GM10266 (cell line): ENCODE results near the gene NUDT22.

Experiments
- DNase-seq: peaks from one replicate; pipeline ENCODE4 v3.0.0; 2012; ENCODE audit errors: extremely low spot score
- TF ChIP-seq, protein P1 (sequence below): IDR thresholded peaks from 2 replicates; pipeline ENCODE4 v1.5.1; 2012; ENCODE audit warnings: mild to moderate bottlenecking, low read depth; ENCODE audit not compliant: control insufficient read depth, insufficient read depth; ENCODE audit errors: missing control alignments

The NUDT22 gene

DNA sequence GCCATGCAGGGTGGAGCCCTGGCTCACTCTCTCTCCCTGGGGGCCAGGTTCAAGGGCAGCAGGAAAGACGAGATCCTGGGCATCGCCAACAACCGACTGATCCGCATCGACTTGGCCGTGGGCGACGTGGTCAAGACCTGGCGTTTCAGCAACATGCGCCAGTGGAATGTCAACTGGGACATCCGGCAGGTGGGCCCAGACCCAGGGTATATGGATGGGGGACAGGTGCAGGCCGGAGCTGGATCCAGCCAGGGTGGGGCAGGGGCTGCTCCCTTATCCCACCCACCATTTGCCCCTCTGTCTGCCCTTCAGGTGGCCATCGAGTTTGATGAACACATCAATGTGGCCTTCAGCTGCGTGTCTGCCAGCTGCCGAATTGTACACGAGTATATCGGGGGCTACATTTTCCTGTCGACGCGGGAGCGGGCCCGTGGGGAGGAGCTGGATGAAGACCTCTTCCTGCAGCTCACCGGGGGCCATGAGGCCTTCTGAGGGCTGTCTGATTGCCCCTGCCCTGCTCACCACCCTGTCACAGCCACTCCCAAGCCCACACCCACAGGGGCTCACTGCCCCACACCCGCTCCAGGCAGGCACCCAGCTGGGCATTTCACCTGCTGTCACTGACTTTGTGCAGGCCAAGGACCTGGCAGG, 2.9 kb upstream of the NUDT22 start:
- DNase-seq = no peak

DNA sequence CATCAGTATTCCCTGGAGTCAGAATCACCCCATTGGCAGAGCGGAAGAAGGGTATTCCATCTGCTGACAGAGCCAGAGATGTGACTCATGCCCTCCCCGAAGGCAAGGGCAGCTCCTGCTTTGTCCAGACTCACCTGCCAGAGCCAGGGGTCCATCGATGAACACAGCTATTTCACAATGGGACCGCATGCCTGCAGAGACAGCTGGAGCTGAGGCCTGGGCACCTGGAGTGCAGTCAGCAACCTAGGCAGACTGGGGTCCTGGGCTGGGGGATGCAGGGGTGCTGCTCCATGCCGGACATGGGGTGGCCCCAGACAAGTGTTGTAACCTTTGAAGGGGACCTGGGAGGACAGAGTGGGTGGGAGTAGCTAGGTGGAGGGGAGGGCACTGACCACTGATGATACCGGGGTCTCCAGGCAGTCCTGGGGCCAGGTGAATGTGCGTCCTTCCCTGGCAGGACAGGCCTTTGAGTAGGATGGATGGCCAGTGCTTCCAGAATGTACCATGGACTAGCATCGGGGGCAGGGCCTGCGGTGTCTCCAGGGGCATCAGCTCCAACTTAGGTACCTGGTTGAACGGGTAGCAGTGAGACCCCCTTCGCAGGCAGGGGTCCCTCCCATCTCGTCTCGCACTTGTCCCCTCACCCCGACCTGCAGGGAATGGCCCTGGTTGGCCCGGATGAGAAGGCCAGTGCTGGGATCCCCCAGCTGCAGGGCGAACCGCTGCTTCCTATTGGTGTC, 1.8 kb upstream of the NUDT22 start:
- TF ChIP-seq, protein P1, sequence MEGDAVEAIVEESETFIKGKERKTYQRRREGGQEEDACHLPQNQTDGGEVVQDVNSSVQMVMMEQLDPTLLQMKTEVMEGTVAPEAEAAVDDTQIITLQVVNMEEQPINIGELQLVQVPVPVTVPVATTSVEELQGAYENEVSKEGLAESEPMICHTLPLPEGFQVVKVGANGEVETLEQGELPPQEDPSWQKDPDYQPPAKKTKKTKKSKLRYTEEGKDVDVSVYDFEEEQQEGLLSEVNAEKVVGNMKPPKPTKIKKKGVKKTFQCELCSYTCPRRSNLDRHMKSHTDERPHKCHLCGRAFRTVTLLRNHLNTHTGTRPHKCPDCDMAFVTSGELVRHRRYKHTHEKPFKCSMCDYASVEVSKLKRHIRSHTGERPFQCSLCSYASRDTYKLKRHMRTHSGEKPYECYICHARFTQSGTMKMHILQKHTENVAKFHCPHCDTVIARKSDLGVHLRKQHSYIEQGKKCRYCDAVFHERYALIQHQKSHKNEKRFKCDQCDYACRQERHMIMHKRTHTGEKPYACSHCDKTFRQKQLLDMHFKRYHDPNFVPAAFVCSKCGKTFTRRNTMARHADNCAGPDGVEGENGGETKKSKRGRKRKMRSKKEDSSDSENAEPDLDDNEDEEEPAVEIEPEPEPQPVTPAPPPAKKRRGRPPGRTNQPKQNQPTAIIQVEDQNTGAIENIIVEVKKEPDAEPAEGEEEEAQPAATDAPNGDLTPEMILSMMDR = no peak
- DNase-seq = no peak

More for the DNA sequence above, 2.9 kb upstream of the NUDT22 start:
- TF ChIP-seq, protein P1 = no peak

DNA sequence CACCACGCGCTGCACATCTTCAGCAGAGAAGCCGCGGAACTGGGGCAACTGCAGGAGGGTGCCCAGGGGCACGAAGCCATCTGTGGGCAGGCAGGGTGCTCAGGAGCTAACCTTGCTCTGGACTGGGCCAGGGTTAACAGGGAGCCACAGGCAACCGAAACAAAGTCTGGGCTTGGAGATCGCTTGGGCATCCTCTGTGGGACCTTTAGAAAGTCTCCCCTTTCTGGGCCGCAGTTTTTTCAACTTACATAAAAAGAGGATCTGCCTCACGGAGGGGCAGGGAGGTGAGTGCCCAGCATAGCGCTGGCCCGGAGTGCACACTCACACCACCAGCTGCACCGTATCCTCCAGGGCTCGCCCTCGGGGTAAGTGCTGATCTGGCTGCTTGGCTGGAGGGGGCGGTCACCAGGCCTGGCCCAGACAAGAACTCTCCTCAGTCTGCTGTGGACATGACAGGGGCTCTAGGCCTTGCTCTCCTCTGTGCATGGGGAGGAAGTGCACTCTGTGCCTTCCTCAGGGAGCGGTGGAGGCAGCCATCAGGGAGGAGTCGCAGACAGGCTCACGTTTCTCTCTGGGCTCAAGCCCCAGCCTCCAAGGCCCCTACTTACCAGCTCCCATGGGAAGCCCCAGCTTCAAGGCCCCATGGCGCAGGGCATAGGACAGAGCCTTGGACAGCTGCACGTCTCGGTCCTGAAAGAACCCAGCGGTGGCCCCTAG, 1.0 kb upstream of the NUDT22 start:
- no peak for DNase-seq
- TF ChIP-seq, protein P1 = no peak

DNA sequence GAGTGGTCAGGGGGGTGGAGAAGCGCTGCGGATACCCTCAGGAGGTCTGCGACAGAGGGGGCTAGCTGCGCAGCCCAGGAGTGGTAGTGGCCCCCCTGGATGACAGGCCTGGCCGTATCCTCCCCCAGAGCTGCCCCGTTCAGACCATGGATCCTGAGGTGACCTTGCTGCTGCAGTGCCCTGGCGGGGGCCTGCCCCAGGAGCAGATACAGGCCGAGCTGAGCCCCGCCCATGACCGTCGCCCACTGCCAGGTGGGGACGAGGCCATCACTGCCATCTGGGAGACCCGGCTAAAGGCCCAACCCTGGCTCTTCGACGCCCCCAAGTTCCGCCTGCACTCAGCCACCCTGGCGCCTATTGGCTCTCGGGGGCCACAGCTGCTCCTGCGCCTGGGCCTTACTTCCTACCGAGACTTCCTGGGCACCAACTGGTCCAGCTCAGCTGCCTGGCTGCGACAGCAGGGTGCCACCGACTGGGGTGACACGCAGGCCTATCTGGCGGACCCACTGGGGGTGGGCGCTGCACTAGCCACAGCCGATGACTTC, 505 bp downstream of the NUDT22 start:
- TF ChIP-seq, protein P1 = no peak
- DNase-seq = peak; percentile 86

DNA sequence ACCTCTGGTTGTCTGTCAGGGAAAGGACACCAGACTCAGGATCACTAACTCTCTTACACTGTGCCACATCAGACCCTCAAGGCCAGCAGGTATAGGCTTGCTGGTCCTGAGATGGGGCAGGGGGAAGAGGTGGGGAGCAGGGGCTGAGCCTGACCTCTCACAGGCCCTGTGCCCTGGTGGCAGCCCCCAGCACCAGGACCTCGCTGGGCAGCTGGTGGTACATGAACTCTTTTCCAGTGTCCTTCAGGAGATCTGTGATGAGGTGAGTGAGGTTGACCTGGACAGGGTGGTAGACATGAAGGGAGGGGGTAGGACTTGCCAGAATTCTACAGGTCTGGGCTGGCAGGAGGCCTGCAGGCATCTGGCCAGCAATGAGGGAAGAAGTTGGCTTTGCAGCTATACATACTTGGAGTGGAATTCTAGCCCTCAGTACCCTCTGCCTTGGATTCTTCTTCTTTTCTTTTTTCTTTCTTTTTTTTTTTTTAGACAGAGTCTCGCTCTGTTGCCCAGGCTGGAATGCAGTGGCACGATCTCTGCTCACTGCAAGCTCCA, 1.4 kb downstream of the NUDT22 start:
- TF ChIP-seq, protein P1 = no peak
- DNase-seq = no peak

DNA sequence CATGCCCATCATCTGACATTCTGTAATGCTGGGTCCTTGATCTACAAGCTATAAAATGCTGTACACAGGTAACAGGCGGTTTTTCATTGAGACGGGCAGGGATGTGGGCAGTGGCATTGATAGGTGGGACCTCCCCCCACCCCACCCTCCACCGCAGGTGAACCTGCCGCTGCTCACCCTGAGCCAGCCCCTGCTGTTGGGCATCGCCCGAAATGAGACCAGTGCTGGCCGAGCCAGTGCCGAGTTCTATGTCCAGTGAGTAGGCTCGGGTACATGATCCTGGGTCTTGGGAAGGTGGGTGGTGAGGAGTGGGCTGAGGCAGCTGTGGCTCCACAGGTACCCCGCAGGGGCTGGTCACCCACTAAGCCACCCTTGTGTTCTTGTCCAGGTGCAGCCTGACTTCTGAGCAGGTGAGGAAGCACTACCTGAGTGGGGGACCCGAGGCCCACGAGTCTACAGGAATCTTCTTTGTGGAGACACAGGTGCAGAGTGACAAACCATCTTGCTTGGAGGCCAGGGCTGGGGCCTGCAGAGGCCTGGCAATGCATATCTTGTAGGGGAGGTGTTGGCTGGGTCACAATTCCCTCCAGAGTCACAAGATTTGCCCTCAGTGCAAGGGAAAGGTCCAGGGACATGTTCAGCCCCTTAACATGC, 3.1 kb downstream of the NUDT22 start:
- TF ChIP-seq, protein P1 = no peak
- DNase-seq = no peak
